Left colon (tissue), 2 donors: ENCODE measurements around the gene SPATA13. TPM values are rescaled to one million over a fixed set of nuclear protein-coding genes. Genes with fewer than 3 reads are reported as not detected.
A peak's percentile ranks its signal among the peaks of the same experiment; 100 is the strongest.

ENCODE experiments used
- ATAC-seq: fragments of 200-7000 bp; cut with Tn5 transposase; one replicate; pipeline ENCODE4 v1.9.1; 2020; ENCODE audit warnings: mild to moderate bottlenecking, moderate library complexity
- DNase-seq, 2 donors: peaks; one replicate each; pipeline ENCODE4 v3.0.0-alpha.2; 2020
- intact Hi-C, 2 donors: fragments of 100-400 bp; cut with DNase I in 1 of 2; cut with micrococcal nuclease in 1 of 2; formaldehyde crosslinking; loops; one replicate each; pipeline versions ENCODE4 v1.11.2 to v1.14.0; 2022; cut with DNase I, micrococcal nuclease
- total RNA-seq, 2 donors: library from RNA; stranded (reverse); fragmentation: NEBNext Ultra II Directional; extraction: Animal tissue kit (Norgen Biotek cat#: 25700); gene quantifications; one replicate each; pipeline ENCODE4 v1.2.1, GENCODE V29; 2021
- donor health status: DM: no; HTN: no; CAD: no.
- donor health status: DM: yes; HTN: yes; CAD: no.

SPATA13 gene
- total RNA-seq, 2 donors from 2014 or later: 36.5 to 37.3 TPM

GRCh38 chr13:24161010-24161775 is 673 bp downstream of the SPATA13 start:
- peak; percentile 61 to 69 for DNase-seq
- intact Hi-C loops: no loop called here
- ATAC-seq: peak; percentile 54

- intact Hi-C loops: no loop called here
- ATAC-seq: peak; percentile 73
- peak; percentile 72 to 82 for DNase-seq
Observed at GRCh38 chr13:24161980-24162525, 1.5 kb downstream of the SPATA13 start.

GRCh38 chr13:24162604-24163003 is 2.1 kb downstream of the SPATA13 start:
- ATAC-seq (no peak), DNase-seq (no peak)
- intact Hi-C loops: no loop called here

- ATAC-seq: no peak
- intact Hi-C loops: no loop called here
- DNase-seq: no peak
Observed at GRCh38 chr13:24165746-24166145, 5.2 kb downstream of the SPATA13 start.

GRCh38 chr13:24166561-24166960 is 6.0 kb downstream of the SPATA13 start:
- no peak for ATAC-seq
- no peak for DNase-seq
- intact Hi-C loops: no loop called here

- no peak for DNase-seq
- intact Hi-C loops: no loop called here
- no peak for ATAC-seq
Observed at GRCh38 chr13:24167666-24168391, 7.3 kb downstream of the SPATA13 start.

GRCh38 chr13:24168392-24168750 is 7.9 kb downstream of the SPATA13 start:
- no peak for ATAC-seq

GRCh38 chr13:24168979-24169378 is 8.5 kb downstream of the SPATA13 start:
- intact Hi-C loops: no loop called here
- DNase-seq (no peak), ATAC-seq (no peak)

More at GRCh38 chr13:24168392-24168750, 7.9 kb downstream of the SPATA13 start:
- intact Hi-C loops: no loop called here
- DNase-seq: no peak

GRCh38 chr13:24172071-24172470 is 11.6 kb downstream of the SPATA13 start:
- no peak for DNase-seq
- no peak for ATAC-seq
- intact Hi-C loops: no loop called here

- ATAC-seq (no peak), DNase-seq (no peak)
- intact Hi-C loops: no loop called here
Observed at GRCh38 chr13:24173795-24174194, 13.3 kb downstream of the SPATA13 start.

- ATAC-seq (peak; percentile 34), DNase-seq (no peak)
- intact Hi-C loops: no loop called here
Observed at GRCh38 chr13:24175847-24176246, 15.3 kb downstream of the SPATA13 start.

GRCh38 chr13:24176351-24177101 is 16.0 kb downstream of the SPATA13 start:
- ATAC-seq (no peak), DNase-seq (no peak)
- intact Hi-C loops: no loop called here

GRCh38 chr13:24178847-24179485 is 18.4 kb downstream of the SPATA13 start:
- intact Hi-C loops: no loop called here
- ATAC-seq (no peak), DNase-seq (no peak)

- intact Hi-C loops: no loop called here
- ATAC-seq: no peak
- no peak for DNase-seq
Observed at GRCh38 chr13:24179486-24179850, 18.9 kb downstream of the SPATA13 start.

- ATAC-seq: no peak
- DNase-seq: no peak
- intact Hi-C loops: no loop called here
Observed at GRCh38 chr13:24180750-24181377, 20.3 kb downstream of the SPATA13 start.

- intact Hi-C loops: no loop called here
- DNase-seq (no peak), ATAC-seq (peak; percentile 23)
Observed at GRCh38 chr13:24181991-24182702, 21.6 kb downstream of the SPATA13 start.

GRCh38 chr13:24182703-24183081 is 22.2 kb downstream of the SPATA13 start:
- intact Hi-C loops: no loop called here
- ATAC-seq (no peak), DNase-seq (no peak)

- ATAC-seq (peak; percentile 69), DNase-seq (peak; percentile 62 to 65)
- intact Hi-C loops: no loop called here
Observed at GRCh38 chr13:24183741-24184182, 23.2 kb downstream of the SPATA13 start.
